HG02759 (cell line): ENCODE measurements around the gene NEDD4L.

Source experiments
- ATAC-seq: cut with Tn5 transposase; IDR thresholded peaks from one replicate; pipeline ENCODE4 v1.9.1; 2021; ENCODE audit warnings: mild to moderate bottlenecking, moderate library complexity; ENCODE audit not compliant: unreplicated experiment

NEDD4L gene

GRCh38 chr18:58051765-58052460 lies 7.9 kb downstream of the NEDD4L start:
- no peak for ATAC-seq

- ATAC-seq, result no peak
These were observed 8.9 kb downstream of the NEDD4L start for GRCh38 chr18:58052960-58053359.

GRCh38 chr18:58054041-58054781 lies 10.2 kb downstream of the NEDD4L start:
- no peak for ATAC-seq

- ATAC-seq, result no peak
These were observed 12.0 kb downstream of the NEDD4L start for GRCh38 chr18:58055890-58056558.

- no peak for ATAC-seq
These were observed 12.8 kb downstream of the NEDD4L start for GRCh38 chr18:58056852-58057251.

- no peak for ATAC-seq
These were observed 13.4 kb downstream of the NEDD4L start for GRCh38 chr18:58057291-58057965.

GRCh38 chr18:58058720-58059119 lies 14.7 kb downstream of the NEDD4L start:
- ATAC-seq, result no peak

- ATAC-seq, result no peak
These were observed 16.2 kb downstream of the NEDD4L start for GRCh38 chr18:58060254-58060653.

GRCh38 chr18:58061349-58061748 lies 17.3 kb downstream of the NEDD4L start:
- ATAC-seq, result no peak

GRCh38 chr18:58064406-58064998 lies 20.5 kb downstream of the NEDD4L start:
- no peak for ATAC-seq

- no peak for ATAC-seq
These were observed 21.9 kb downstream of the NEDD4L start for GRCh38 chr18:58065956-58066355.

GRCh38 chr18:58067601-58068000 lies 23.6 kb downstream of the NEDD4L start:
- no peak for ATAC-seq

GRCh38 chr18:58069099-58069498 lies 25.1 kb downstream of the NEDD4L start:
- ATAC-seq, result no peak

GRCh38 chr18:58069721-58070292 lies 25.8 kb downstream of the NEDD4L start:
- no peak for ATAC-seq

GRCh38 chr18:58076052-58076451 lies 32.0 kb downstream of the NEDD4L start:
- no peak for ATAC-seq

GRCh38 chr18:58077329-58077728 lies 33.3 kb downstream of the NEDD4L start:
- no peak for ATAC-seq

- ATAC-seq, result no peak
These were observed 35.0 kb downstream of the NEDD4L start for GRCh38 chr18:58078889-58079573.

GRCh38 chr18:58080451-58080850 lies 36.4 kb downstream of the NEDD4L start:
- ATAC-seq, result no peak

GRCh38 chr18:58087928-58088690 lies 44.1 kb downstream of the NEDD4L start:
- ATAC-seq, result no peak
